Right hindlimb (tissue), 1 donor: ENCODE data around the gene PAK6.

Experiments used
- DNase-seq: peaks from one replicate; pipeline ENCODE4 v3.0.0-alpha.2; 2018

The PAK6 gene

DNA sequence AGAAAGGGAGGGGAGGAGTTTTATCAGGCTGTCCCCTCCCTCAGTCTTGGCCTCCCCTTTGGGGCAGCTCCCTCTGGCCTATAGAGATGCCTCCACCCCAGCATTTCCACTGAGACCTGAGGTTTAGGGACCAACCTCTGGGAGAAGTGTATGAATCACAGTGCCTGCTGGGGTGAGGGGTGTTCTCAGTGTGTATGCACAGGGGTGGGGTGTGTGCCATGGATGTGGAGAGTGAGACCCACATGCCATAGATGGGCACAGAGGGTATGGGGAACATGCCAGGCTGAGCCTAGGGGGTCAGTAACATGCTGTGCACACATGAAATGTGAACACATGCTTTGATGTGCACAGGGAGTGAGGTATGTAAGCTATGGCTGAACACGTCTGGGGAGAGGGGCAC lies 56.4 kb downstream of the PAK6 start:
- no peak for DNase-seq

DNA sequence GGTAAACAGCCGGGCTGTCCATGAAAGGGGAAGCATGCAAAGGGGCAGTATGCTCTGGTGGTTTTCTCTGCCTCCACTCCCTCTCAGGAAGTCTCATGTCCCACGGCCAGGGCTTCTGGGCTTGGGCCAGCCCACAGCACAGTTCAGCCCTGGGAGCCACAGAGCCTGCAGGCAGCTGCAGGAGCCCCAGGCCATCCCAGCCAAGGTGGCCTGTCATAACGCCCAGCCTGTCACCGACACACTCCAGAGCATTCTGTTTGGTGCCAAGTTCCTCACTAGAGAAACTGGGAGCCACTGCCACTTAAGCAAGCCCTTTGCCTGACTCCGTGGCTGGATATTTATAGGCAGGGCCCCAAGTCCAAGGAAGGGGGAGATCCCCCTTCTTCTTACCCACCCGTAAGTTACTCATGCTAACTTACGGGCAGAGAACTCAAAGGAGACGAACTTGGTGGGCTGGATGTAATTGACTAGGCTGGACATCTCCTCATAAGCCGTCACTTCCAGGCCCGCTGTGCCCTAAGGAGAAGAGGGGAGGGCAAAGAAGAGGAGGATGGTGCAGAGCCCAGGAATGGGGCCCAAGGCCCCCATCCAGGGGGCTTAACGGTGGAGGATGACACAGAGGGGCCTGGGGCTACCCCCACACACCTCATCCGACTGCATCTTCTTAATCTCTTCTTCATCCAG lies 57.2 kb downstream of the PAK6 start:
- DNase-seq: no peak

DNA sequence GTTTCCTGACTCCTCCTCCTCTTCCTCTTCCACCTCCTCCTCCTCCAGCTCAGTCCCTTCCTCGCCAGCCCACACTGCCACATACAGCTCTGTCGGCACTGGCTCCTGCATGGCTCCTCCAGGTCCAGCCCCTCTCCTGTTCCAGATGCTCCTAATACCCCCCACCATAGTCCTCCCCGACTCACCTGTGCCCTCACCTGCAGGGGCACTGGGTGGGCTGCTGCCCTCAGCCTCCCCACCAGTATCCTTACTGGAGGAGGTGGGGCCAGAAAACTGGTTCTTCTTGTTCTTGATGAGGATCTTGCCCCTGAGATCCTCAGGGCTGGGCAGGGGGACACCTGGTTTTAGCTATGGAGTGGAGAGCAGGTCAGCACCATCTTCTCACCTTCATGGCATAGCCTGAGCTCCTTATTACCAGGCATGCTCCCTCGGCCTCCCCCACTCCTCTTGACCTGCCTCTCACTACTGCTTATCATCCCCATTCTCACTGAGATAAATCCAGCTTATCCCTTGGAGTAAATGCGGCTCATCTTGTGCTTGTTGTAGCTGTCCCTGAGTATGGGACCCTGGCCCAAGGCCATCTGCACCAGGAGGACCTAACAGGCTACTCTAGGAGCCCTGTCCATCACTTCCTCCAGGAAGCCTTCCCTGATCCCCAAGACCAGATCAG lies 57.8 kb downstream of the PAK6 start:
- DNase-seq: no peak

DNA sequence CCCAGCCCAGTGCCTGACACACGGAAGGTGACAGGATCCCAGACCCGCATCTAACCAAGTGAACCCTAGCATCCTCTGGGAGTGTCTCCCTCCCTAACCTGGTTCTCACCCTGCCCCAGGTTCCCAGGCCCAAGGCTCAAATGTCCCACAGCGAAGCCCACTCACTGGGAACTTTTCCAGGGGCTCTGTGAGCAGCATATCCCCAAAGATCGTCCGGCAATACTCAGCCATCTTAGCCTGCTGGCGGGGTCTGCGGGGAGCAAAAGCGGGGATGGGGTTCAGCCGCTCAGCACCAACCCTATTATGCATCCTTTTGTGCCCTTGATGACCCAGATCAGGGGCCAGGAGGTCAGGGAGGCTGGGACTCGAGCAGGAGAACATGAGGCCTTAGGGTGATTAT lies 58.5 kb downstream of the PAK6 start:
- DNase-seq: no peak

DNA sequence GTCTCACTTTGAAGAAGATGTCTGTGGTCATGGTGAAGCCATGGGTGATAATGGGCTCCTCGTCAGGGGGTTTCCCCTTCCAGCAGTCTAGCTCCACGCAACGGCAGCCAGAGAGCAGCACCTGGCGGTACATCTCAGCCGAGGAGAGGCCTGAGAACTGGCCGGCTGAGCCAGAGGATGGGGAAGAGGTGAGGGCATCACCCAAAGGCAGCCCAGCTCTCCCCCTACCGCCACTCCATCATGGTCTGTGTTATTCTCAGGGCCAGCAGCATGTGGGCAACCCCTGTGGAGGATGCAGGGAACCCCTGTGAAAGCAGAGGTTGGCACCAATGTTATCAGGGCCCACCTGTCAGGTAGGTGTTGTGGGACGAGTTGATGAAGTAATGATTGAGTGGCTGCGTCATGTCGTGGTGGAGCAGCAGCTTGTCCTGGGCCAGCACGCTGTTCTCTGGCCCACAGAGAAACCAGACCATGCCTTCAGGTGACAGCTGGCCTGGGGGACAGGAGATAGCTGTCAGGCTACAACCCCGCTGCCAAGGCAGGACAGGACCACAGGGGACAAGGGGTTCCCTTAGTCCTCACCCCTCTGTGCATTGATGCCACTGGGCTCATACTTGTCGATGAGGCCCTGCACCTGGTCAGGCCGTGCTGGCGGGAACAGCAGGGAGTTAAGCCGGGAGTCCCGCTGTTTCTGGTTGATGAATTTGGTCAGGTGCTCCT lies 59.5 kb downstream of the PAK6 start:
- DNase-seq: no peak

DNA sequence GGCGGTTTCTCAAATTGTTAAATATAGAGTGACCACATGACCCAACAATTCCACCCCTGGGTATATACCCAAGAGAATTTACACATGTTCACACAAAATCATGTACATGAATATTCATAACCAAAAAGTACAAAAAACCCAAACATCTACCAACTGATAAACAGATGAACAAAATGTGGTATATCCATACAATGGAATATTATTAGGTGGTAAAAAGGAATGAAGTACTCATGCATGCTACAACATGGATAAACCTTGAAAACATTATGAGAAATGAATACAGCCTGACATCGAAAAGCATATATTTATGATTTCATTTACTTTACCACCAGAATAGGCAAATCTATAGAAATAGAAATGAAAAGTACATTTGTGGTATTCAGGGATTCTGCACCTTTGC lies 61.5 kb downstream of the PAK6 start:
- no peak for DNase-seq

DNA sequence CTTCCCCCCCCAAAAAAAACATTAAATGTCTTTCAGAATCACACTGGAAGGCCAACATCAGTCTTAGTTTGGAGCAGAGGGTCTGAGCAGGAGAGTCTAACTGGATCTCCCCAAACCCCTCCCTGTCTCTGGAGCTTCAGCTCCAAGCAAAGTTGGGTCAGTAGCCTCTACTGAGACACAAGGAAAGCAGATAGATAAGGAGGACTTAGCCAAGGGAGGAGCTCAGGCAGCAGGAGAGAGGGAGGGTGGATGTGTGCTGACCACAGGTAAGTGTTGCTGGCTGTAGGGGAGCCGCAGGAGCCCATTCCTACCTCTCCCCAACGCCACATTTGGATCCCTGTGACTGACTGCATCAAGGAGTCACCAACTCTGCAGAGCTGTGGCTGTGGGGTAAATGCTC lies 61.9 kb downstream of the PAK6 start:
- DNase-seq: no peak

DNA sequence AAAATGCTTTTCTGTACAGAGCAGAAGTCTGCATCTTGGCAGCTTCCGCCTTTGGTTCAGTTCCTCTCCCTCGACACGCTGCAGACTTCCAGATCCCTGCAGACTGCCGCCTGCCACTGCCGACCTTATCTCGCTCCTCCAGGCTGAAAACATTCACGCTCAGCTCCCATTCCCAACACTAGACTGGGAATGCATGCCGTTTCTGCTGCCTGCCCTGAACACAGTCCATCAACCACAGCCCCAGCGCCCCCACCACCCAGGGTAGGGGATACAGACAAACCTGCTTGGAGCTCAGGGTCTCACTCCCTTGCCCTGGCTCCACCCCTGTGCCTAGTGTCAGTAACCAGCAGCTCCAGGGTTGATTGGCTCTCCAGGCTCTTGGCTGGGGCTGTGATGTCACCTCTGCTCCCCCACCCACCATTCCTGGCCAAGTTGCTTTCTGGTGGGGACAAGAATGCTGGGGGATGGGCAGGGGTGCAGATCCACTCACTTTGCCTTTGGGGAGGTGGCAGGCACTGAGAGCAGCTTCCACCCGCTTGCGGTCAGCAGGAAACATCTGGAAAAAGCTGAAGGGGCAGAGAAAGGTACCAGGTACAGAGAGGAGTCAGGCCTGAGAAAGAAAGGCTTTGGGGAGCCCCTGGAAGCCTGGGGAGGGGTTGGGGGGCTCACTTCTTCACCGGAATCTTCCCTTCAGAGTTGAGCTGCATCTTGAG lies 62.8 kb downstream of the PAK6 start:
- no peak for DNase-seq

DNA sequence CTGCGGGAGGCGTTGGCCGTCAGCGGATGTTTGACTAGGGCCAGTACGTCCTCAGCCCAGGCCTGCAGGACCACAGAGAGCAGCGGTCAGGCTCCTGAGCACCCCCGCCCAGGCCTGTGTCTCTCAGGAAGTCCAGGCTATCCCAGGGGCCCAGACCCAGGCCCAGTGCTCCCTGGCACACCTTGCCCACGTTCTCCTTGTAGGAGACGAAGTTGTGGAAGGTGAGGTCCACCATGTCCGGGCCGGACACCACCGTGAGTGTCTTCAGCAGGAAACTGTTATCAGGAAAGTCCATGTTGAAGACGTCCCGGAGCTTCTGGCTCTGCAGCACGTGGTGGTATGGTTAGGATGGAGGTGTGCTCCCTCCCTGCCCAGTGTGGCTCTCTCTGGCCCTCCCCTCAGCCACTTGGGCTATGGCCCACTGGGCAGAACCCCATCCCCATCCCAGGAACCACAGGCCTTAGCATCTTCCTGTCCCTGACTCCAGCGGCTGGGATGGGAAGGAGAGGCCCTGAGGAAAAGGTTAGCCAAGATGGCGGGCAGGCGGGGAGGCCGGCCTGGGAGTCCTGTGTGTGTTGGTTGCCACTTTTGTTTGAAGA lies 63.5 kb downstream of the PAK6 start:
- no peak for DNase-seq

DNA sequence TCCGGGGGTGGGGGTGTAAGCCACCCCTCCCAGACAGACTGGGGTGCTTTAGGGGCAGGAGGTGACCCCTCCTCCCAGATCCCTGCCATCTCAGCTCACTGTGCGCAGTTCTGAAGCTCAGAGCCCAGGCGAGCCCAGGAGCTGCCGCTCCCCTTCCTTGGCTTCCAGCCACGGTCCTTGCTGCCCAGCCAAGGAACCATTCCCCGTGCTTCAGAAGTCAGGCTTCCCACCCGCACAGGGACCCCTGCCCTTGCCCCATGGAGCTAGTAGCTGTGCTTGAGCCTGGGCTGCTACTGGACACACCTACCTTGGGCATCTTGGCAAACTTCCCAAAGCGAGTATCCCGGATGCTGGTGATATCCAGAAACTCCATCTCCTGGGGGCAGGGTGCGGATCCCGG lies 64.1 kb downstream of the PAK6 start:
- DNase-seq: no peak

DNA sequence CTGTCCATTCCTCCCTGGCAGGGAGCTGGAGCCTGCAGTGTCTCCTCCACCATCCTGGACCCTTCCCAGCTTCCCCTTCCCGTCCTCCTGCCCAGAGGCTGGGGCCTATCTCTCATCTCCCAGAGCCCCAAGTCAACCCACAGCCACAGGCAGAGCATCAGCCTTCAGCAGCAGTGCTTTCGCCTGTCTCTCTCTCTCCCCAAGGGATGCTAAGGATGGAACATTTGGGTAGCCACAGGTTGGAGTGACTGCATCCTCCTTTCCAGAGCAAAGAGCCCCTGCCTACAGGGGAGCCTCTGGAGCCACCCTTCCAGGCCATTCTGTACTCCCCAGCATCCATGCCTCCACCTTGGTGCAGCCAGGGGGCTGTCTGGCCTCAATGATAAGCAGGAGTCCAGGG lies 64.7 kb downstream of the PAK6 start:
- no peak for DNase-seq

DNA sequence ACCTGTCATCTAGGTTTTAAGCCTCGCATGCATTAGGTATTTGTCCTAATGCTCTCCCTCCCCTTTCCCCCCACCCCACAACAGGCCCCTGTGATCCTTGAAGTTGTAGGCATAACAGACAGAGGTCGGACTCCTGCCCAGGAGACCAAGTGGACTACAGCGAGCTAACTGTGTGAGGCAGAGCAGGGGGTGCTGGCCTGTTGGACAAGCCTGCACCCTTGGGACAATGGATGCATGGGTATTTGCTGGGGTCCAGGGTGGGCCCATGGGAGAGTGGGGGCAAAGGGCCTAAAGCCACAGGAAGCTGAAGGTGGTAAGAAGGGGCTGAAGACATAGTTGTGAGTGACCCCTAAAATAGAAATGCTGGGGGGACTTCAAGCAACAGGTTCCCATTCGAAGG lies 66.4 kb downstream of the PAK6 start:
- no peak for DNase-seq

DNA sequence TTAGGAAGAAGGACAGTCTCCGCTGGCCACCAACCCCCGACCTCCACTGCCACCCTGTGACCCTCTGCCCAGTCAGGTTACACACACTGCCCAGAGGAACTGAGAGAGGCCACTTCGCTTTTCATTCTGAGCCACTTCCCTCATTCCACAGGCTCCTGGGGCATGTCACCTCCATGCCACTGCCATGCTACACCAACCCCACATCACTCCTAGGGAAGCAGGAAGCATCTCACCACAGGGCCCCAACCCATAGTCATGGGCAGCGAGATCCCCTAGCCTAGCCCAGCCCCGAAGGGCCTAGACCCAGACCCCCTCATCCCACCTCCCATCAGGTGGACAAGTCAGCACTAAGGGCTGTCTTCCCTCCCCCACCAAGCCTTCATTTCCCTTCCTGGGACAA lies 67.5 kb downstream of the PAK6 start:
- DNase-seq: peak; percentile 11

DNA sequence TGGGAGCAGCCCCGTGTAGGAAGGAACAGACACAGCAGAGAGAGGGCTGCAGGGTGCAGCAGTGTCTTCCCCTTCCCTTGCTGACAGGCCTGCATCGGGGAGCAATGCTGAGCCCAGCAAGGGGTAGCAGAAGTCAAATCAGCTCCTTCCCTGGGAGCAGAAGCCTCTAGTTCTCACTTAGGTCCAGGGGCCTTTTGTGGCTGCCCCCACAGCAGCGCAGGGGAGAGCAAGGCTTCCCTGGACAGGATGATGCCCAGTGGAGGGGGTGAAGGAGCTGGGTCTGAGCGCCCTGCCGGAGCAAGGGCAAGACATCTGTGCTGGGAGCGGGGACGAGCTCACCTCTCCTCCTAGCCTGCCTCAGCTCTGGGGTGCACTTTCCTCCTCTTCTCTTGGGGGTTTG lies 68.0 kb downstream of the PAK6 start:
- DNase-seq: no peak

DNA sequence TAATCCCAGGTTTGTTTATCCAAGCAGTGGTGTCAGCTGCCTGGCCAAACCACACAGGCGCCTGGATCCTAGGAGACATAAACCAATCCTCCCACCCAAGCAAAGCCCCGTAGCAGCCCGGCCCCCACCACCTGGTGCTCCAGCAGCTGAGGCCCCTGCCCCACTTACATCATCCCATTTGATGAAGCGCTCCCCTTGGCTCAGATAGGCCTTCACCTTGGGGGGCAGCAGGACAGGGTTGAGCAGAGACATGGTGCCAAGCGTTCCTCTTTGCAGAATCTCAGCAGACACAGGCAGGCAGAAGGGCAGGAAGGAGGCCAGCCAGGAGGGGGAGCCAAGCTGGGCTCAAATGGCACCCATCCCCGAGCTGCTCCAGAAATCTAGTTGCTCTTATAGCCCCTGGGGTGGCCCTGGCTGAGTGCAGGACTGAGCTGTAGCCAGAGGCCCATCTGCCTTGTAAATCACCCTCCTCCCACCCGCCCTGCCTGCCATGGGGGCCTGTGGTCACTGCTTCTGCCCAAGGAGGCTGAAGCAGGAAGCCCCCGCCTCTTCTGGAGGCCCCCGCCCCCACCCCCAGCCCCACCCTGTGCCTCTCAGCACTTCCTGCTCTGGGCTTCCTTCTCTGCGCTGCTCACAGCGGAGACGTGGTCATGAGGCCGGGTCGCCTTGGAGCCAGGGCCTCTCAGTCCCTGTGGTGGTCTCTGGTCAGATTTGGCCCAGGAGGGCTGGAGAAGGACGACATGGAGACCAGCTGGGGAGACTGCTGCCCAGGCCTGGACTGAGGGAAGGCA lies 68.8 kb downstream of the PAK6 start, which contains the start of gene PLCB2:
Gene PLCB2 (minus strand): TSS at position 515 of the 791 bp plus-strand sequence. CDS start 263 bp downstream, at position 252.
- DNase-seq: peak; percentile 66

DNA sequence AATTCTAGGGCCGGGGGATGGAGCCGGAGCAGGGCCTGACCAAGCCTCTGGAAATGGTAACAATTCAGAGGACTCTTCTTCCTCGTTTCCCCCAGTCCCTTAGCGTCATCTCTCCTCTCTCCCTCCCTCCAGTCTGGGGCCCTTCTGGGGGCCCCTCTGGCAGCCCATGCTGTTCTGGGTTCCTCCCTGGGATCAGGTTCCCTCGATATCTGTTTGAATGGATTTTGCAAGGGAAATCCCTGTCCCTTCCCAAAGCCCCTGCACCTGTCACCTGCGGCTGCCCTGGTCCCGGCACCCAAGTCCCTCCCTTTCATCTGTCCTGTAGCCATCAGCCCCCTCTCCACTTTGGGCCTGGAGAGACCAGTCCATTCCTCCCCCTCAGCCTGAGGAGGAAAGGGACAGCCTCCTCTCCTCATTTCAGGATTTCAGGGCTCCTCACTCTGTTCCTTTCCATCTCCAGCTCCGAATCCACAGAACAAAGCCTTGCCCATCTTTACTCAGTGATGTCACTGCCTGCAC lies 70.5 kb downstream of the PAK6 start:
- DNase-seq: no peak

DNA sequence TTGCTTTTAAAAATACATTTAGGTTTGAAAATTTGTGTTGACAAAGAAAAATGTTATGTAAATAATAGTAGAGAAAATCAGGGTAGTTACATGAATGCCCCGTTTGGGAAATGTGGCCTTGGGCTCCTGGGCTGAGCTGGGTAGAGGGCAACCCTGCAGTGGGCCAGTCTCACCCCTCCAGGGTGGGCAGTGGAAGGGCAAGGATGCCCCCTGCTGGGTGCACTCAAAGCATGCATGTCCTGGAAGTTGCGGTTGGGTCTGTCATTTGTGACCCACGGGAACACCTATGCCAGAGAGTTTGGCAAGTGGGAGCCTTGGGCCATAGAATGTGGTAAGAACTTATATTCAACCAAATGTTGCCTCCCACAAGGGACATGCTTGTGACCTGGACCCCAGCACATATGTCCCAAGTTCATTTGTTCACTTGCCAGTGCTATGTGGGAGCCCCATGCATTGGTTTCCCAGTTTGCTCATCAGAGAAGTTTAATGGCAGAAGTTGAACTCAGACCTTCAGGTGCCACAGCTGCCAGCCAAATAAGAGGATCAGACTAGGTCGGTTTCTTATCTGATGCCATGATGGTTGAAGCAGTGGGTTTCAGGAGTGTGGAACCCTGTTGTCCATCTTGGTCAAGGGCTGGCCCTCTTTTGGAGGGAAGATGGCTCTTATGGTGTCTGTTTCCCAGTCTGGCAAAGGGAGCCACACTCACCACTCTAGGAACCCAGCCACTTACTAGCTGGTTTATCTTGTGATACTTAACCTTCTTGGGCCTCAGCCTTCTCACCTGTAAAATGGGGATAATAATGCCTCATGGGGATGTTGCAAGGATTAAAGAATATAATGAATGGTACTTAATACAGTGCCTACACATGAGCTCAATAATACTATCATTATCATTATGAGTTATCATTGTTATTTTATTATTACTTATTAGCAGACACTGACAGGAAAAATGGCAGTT lies 71.4 kb downstream of the PAK6 start:
- DNase-seq: no peak

DNA sequence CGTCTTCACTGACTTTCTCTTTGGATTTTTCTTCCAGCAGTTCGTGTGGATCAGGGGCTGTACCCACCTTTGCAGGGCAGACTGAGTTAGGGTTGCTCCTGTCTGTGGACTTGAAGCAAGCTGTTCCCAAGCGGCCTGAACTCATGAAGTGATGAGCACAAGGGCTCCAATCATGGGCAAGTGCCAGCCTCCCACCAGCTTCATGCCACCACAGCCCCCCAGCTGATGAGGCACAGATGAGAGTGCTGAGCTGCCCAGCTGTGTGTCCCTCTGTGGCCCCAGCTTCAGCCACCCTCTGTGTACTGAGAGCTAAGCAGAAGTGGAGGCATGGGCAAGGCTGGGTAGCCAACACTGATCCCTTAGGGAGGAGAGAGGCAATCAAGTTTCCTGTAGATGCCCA lies 72.1 kb downstream of the PAK6 start:
- DNase-seq: no peak

DNA sequence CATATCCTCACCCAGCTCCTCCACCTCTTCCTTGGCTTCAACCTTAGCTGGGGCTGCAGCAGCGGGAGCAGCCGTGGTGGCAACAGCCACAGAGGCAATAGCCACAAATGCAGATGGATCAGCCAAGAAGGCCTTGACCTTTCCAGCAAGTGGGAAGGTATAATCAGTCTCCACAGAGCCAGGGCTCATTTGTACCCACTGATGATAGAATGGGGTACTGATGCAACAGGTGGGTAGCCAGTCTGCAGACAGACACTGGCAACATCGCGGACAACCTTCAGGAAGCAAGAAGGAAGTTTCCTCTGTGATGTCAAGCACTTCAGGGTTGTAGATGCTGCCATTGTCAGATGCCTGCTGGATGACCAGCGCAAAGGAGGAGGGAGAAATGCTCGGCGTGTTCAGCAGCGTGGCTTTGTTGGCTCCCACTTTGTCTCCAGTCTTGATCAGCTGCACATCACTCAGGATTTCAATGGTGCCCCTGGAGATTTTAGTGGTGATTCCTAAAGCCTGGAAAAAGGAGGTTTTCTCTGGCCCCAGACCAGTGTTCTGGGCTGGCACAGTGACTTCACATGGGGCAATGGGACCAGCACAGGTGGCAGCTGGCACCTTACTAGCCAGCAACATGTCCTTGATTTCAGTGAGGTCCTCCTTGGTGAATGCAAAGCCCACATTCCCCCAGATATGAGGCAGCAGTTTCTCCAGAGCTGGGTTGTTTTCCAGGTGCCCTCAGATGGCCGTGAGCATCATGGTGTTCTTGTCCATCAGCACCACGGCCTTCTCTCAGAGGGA lies 73.7 kb downstream of the PAK6 start:
- DNase-seq: no peak
